GM12878 (cell line): ENCODE results near the gene HOXC9. TPM values are rescaled to one million over a fixed set of nuclear protein-coding genes. Genes with fewer than 3 reads are reported as not detected.

Source experiments
- ATAC-seq: fragments of 200-7000 bp; cut with Tn5 transposase; 3 replicates; pipeline ENCODE4 v1.9.1; 2020; ENCODE audit warnings: mild to moderate bottlenecking, moderate library complexity
- BruUV-seq: library from RNA; stranded (reverse); fragments of 400-500 nt; replicated peaks from 2 replicates; lab custom pipeline; 2021; lab: Mats Ljungman, UMichigan
- CTCF ChIA-PET: fragments of 300-600 bp; sonication (Branson Sonifier 250); formaldehyde crosslinking; extraction: SDS; loops from one replicate; lab custom pipeline; 2021; ENCODE audit warnings: inconsistent platforms; lab: Yijun Ruan, JAX
- POLR2A ChIA-PET: fragments of 350-600 bp; formaldehyde crosslinking; extraction: SDS; loops from one replicate; lab custom pipeline; 2021; ENCODE audit warnings: inconsistent platforms; lab: Charles Lee
- RAD21 ChIA-PET: fragments of 300-600 bp; sonication (Branson Sonifier 250); formaldehyde crosslinking; loops from one replicate; lab custom pipeline; 2023; ENCODE audit warnings: antibody characterized with exemption; ENCODE audit not compliant: unreplicated experiment; lab: Charles Lee
- SMC1A ChIA-PET: fragments of 300-600 bp; sonication (Branson Sonifier 250); formaldehyde crosslinking; loops from one replicate; lab custom pipeline; 2023; ENCODE audit not compliant: unreplicated experiment, uncharacterized antibody; lab: Charles Lee
- DNase-seq: peaks from one replicate; pipeline ENCODE4 v3.0.0-alpha.2; 2011; ENCODE audit warnings: low read depth, low spot score
- FAIRE-seq: peaks from 3 replicates; lab custom pipeline; 2011; peaks lifted over from hg19 to GRCh38; lab: Jason Lieb, UNC
- H2AFZ ChIP-seq: 2 replicates; pipeline ENCODE4 v1.6.0; 2011; ENCODE audit warnings: low read depth, low read length, control low read depth; ENCODE audit not compliant: control insufficient read depth
- H3K27ac ChIP-seq: 2 replicates; pipeline ENCODE4 v1.5.1; 2011; ENCODE audit warnings: control low read depth; ENCODE audit not compliant: control insufficient read depth, insufficient read depth
- H3K27me3 ChIP-seq, 2 experiments: replicated peaks in 1 of 2; 2 replicates each; pipeline versions ENCODE4 v1.6.0 to v1.6.1; 2011; ENCODE audit warnings: low read length in 1 of 2; ENCODE audit not compliant: control insufficient read depth in 2 of 2, insufficient read depth in 2 of 2
- H3K36me3 ChIP-seq, 2 experiments: 2 replicates each; pipeline ENCODE4 v1.5.1; 2011; ENCODE audit warnings: low read length in 1 of 2; ENCODE audit not compliant: control insufficient read depth in 2 of 2, insufficient read depth in 2 of 2
- H3K4me1 ChIP-seq: 2 replicates; pipeline ENCODE4 v1.6.1; 2011; ENCODE audit warnings: mild to moderate bottlenecking, low read length, moderate library complexity, mixed read lengths; ENCODE audit not compliant: control insufficient read depth, insufficient read depth
- H3K4me2 ChIP-seq: 2 replicates; pipeline ENCODE4 v1.6.0; 2011; ENCODE audit warnings: control low read depth; ENCODE audit not compliant: control insufficient read depth, insufficient read depth
- H3K4me3 ChIP-seq: fragments of 200-600 bp; sonication (generic); 2 replicates; pipeline ENCODE4 v1.5.1; 2016
- H3K79me2 ChIP-seq: 2 replicates; pipeline ENCODE4 v1.6.0; 2011; ENCODE audit warnings: low read length; ENCODE audit not compliant: control insufficient read depth, insufficient read depth
- H3K9ac ChIP-seq: 2 replicates; pipeline ENCODE4 v1.8.0; 2011; ENCODE audit warnings: low read length, control low read depth, mixed read lengths; ENCODE audit not compliant: control insufficient read depth, insufficient read depth
- H3K9me3 ChIP-seq: replicated peaks from 3 replicates; pipeline ENCODE4 v1.5.1; 2011; ENCODE audit warnings: mild to moderate bottlenecking, low read length; ENCODE audit not compliant: control insufficient read depth, insufficient read depth
- H4K20me1 ChIP-seq: 2 replicates; pipeline ENCODE4 v1.6.0; 2011; ENCODE audit not compliant: control insufficient read depth, insufficient read depth
- CBX3 ChIP-seq: fragments of 200-600 bp; sonication (generic); IDR thresholded peaks from 2 replicates; pipeline ENCODE4 v1.6.1; 2016; ENCODE audit warnings: low read depth, borderline replicate concordance
- CHD1 ChIP-seq: IDR thresholded peaks from 2 replicates; pipeline ENCODE4 v1.6.1; 2012; ENCODE audit warnings: low read depth, low read length, improper control_type of control experiment
- HDGF ChIP-seq: fragments of 450-650 bp; IDR thresholded peaks from 2 replicates; pipeline ENCODE4 v1.6.1; 2016; ENCODE audit warnings: antibody characterized with exemption
- MTA3 ChIP-seq: IDR thresholded peaks from 2 replicates; pipeline ENCODE4 v1.6.1; 2012; ENCODE audit warnings: low read length, inconsistent platforms, borderline replicate concordance
- PAX5 ChIP-seq: IDR thresholded peaks from 2 replicates; pipeline ENCODE4 v1.6.1; 2011; ENCODE audit warnings: low read depth, low read length, borderline replicate concordance
- SPI1 ChIP-seq: IDR thresholded peaks from 2 replicates; pipeline ENCODE4 v1.6.1; 2011; ENCODE audit warnings: low read depth, mild to moderate bottlenecking, low read length, moderate library complexity, borderline replicate concordance; ENCODE audit not compliant: insufficient read depth
- ZNF274 ChIP-seq: IDR thresholded peaks from one replicate; pipeline ENCODE4 v1.8.0; 2011; ENCODE audit not compliant: insufficient read length, insufficient read depth
- WGBS: methylation state at CpG from one replicate; pipeline ENCODE4 v1.1.6; 2016; ENCODE audit warnings: low lambda C conversion rate; ENCODE audit not compliant: insufficient replicate concordance, insufficient coverage; ENCODE audit errors: missing lambda C conversion rate; 5-methylcytosine and 5-hydroxymethylcytosine counted together
- in situ Hi-C: fragments of 300-500 bp; cut with MboI; formaldehyde crosslinking; loops from 9 replicates; pipeline ENCODE4 v1.14.3; 2018; ENCODE audit warnings: mixed read lengths
- intact Hi-C: fragments of 100-400 bp; cut with micrococcal nuclease; formaldehyde crosslinking; loops from one replicate; pipeline ENCODE4 v1.14.2; 2022; ENCODE audit not compliant: unreplicated experiment
- polyA plus RNA-seq, 11 experiments: library from polyadenylated mRNA; depleted of rRNA in 4 of 11; unstranded in 6 of 11; stranded (reverse) in 5 of 11; fragments of >200 nt; fragmentation: Nextera tagmentation in 4 of 11; fragmentation: Illumina TruSeq in 1 of 11; extraction: Ambion mirVana in 4 of 11; extraction: Trizol in 1 of 11; gene quantifications; 1 replicate in 1 of 11; 2 replicates in 10 of 11; pipeline versions ENCODE4 v1.2.1 to v1.2.3, GENCODE V29; 2011 to 2016; ENCODE audit warnings: inconsistent platforms in 2 of 11, missing spikeins in 2 of 11, low read depth in 1 of 11
- total RNA-seq, 4 experiments: library from RNA; depleted of rRNA in 3 of 4; stranded (reverse); fragments of >200 nt in 3 of 4; fragmentation: Illumina TruSeq in 1 of 4; extraction: Trizol in 1 of 4; gene quantifications; 2 replicates each; pipeline versions ENCODE4 v1.2.1 to v1.2.3, GENCODE V29; 2013 to 2021
- TF ChIP-seq, protein P1 (sequence below): IDR thresholded peaks from 2 replicates; pipeline ENCODE4 v1.6.1; 2011; ENCODE audit warnings: low read depth, low read length, improper control_type of control experiment, borderline replicate concordance

The HOXC9 gene
- total and polyA plus RNA-seq, 10 of the 15 experiments (the other 5 are each of a cell fraction or from before 2014, with no cell fraction given): not detected

DNA sequence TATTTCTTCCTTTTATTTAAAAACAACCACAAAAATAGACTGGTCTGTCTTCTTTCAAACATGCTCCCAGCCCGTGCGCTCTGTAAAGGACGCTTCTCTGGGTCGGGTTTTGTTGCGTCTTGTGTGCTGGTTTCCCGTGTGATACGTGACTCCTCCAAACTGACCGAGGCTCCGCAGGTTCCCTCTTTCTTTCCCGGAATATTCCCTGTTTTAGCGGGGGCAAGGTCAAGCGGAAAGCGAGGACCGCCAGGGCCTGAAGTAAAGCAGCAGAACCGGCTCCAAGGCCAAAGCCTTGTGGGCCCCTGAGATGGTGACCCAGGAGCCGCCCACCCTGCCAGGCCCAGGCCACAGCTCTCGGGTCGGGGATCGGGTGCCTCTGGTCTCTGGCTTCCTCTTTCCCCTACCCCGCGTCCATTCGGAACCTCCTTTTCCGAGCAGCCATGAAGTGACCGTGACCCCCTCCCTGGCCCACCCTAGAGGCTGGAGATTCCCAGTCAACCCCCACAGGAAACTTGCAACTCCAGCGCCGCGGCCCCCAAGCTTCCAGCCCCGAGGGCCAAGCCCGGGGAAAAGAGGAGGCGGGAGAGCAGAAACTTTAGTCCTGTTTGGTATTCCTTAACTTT, 15.9 kb upstream of the HOXC9 start:
- POLR2A ChIA-PET: no interaction called here
- peaks cover 35 to 50% of the 10 kb centered on the region in 2 experiments for H3K27me3 ChIP-seq
- no peak overlapping the region for H3K9ac ChIP-seq
- no peak for DNase-seq
- TF ChIP-seq, protein P1, sequence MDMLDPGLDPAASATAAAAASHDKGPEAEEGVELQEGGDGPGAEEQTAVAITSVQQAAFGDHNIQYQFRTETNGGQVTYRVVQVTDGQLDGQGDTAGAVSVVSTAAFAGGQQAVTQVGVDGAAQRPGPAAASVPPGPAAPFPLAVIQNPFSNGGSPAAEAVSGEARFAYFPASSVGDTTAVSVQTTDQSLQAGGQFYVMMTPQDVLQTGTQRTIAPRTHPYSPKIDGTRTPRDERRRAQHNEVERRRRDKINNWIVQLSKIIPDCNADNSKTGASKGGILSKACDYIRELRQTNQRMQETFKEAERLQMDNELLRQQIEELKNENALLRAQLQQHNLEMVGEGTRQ: no peak
- TF ChIP-seq PAX5: no peak
- TF ChIP-seq CHD1: no peak
- no peak for TF ChIP-seq HDGF
- TF ChIP-seq ZNF274: no peak
- TF ChIP-seq MTA3: no peak
- no peak for TF ChIP-seq SPI1
- TF ChIP-seq CBX3: no peak
- no TSS peak for BruUV-seq
- no peaks in the 10 kb centered on the region for H3K36me3 ChIP-seq
- CTCF ChIA-PET: interaction anchor here (0.7 to 5.5 kb wide), 15 partner anchors 18 to 360 kb away, joined by 3 to 54 read pairs (median 4); partner anchors contain the start of genes CALCOCO1 and HOXC5
- SMC1A ChIA-PET: interaction anchor here (1.2 to 1.6 kb wide), 3 partner anchors 33 to 217 kb away, joined by 3 to 6 read pairs (median 3); no protein-coding TSS in a partner anchor
- no peaks in the 10 kb centered on the region for H3K9me3 ChIP-seq
- H3K79me2 ChIP-seq: no peaks in the 10 kb centered on the region
- RAD21 ChIA-PET: interaction anchor here (1.2 to 3.3 kb wide), 6 partner anchors 16 to 232 kb away, joined by 3 to 14 read pairs (median 5); partner anchors contain the start of gene HOXC9
- ATAC-seq: no peak
- H3K4me1 ChIP-seq: peaks cover 21% of the 10 kb centered on the region
- no peak overlapping the region for H3K4me3 ChIP-seq
- no peak for FAIRE-seq
- H4K20me1 ChIP-seq: peaks cover 3% of the 10 kb centered on the region; the same call in 1 of the 2 replicates
- no peak overlapping the region for H3K4me2 ChIP-seq
- WGBS: 23% methylated on average over 29 of the region's 30 CpGs
- intact Hi-C loops: loop anchor here (2.0 to 10.0 kb wide), 3 partner anchors 189 to 279 kb away; no protein-coding TSS in a partner anchor
- no peak overlapping the region for H3K27ac ChIP-seq
- in situ Hi-C loops: no loop called here
- no peak overlapping the region for H2AFZ ChIP-seq
